DMS53 (cell line): ENCODE results near the gene KRTAP1-4.
"Not testable (repeated sequence)": the region's sequence is repeated elsewhere in the genome, so short reads cannot be mapped to it uniquely, and the experiment has no call there.

Experiments used
- DNase-seq: peaks from one replicate; lab custom pipeline; 2025; lab: John Stamatoyannopoulos, UW

The KRTAP1-4 gene

DNA sequence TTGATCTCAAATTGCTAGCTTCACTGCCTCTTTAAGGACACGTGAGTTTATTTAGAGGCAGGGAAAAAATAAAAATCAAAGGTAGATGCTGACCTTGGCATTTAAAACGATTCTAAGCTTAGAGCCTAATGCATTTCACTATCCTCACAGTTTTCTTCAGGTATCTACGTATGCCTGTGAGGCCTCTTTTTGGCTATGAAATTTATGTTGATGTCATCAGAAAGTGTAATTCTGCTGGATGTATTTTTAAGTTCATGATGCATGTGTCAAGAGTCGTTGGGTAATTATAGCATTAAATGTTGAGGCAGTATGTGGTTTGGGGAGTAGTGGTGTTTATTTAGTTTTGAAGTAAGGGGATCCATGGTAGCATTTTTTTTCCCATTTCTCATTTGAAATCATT lies 26.1 kb downstream of the KRTAP1-4 start:
- DNase-seq, result no peak

DNA sequence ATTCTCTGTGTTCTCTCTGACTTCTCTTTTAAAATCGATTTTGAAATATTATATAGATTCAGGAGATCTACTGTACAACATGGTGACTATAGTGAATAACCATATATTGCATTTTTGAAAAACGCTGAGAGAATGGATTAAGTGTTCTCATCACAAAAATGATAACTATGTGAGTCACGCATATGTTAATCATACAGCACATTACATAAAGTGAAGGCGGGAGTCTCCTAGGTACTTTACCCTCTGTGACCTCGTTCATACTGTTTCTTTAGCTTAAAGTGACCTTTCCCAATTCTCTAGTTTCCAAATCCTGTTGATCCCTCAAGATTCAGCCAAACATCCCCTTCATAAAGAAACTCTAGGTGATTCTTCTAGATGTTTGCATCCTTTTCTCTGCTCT lies 27.2 kb downstream of the KRTAP1-4 start:
- no peak for DNase-seq

- DNase-seq, result no peak
Observed at GRCh38 chr17:41001795-41002194, 28.2 kb downstream of the KRTAP1-4 start.

GRCh38 chr17:40999563-40999962 lies 30.4 kb downstream of the KRTAP1-4 start, which contains the start of gene KRTAP3-2:
Gene KRTAP3-2 (minus strand): TSS chr17:40999906. CDS start chr17:40999853, 53 bp downstream.
- DNase-seq, result not testable (repeated sequence)

DNA sequence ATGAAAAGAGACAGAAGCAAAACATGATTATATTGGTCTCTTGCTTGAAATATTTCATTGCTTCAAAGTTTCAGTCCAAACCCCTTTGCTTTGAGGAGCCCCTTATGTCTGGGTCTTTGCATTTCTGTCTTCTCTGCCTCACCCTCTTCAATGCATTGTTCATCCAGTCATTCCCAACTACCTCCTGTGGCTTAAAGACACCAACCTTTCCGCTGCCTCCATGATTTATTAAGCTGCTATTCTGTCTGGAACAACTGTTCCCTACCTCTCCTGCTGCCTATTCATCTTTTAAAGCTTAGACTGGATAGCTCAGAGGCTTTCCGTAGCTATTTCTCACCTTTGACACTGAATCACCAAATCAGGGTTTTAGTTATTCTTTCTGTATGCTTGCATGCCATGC lies 32.6 kb downstream of the KRTAP1-4 start:
- no peak for DNase-seq

DNA sequence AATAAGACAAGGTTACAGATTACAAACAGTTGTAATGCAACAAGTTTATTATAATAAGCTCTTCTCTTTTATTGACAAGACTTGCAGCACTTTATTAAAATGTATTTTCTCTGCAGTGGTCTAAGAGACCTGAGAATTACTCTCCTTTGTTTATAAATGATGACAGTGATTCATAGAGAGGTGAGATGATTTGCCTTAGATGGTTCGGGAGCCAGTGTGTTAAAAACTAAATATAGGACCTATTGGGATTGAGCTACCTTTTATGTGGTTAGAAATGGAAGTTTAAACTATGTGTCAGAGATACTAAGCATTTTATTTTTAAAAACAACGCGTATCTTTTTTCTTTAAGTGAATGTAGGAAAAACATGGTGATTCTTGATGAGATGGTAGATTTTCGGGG lies 33.2 kb downstream of the KRTAP1-4 start:
- DNase-seq, result no peak

DNA sequence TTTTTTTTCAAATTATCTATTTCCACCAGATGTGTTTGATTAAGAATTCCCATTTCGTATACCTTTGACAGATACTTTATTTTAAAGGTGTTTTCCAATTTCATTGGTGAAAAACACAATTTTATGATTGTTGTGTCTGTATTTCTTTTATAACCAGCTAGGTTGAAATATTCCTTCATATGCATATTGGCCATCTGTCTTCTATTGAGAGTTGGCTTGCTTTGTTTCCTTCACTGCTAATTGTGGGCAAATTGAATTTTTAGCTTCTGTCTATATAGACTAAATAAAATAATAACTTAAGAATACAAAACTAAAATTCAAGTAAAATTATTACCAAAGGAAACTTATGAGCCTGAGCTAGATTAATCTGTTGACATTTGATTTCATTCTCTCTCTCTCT lies 34.9 kb downstream of the KRTAP1-4 start:
- no peak for DNase-seq

GRCh38 chr17:40993839-40994238 lies 36.2 kb downstream of the KRTAP1-4 start, which contains the start of gene KRTAP3-3:
Gene KRTAP3-3 (minus strand): TSS chr17:40994164. CDS start chr17:40994097, 67 bp downstream.
- peak; percentile 45 for DNase-seq

GRCh38 chr17:40993084-40993483 lies 36.9 kb downstream of the KRTAP1-4 start:
- DNase-seq, result no peak

- peak; percentile 35 for DNase-seq
Observed at GRCh38 chr17:40992666-40993065, 37.3 kb downstream of the KRTAP1-4 start.

GRCh38 chr17:40986920-40987319 lies 43.1 kb downstream of the KRTAP1-4 start:
- DNase-seq, result no peak

DNA sequence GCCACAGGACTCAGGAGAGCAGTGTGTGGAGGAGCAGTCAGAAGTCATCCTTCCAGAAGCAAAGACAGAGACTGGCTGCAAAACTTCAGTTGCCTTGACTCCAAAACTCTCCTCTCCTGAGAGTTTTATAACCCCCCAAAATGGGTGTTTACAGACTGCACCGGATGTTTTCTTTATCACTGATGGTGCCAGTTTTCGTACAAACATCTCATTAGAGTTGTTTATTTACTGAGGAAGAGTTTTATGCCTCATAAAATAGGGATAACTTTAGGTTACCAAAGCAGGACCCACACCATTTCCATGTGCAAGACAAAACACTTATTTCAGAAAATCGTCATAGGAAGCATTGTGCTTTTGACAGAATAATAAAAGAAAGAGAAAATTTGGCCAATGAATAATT lies 45.8 kb downstream of the KRTAP1-4 start, which contains the start of gene KRT40:
KRT40 (minus strand) TSS at position 101 of the 400 bp plus-strand sequence; CDS start at position 48, 53 bp downstream.
- no peak for DNase-seq

GRCh38 chr17:40981115-40981514 lies 48.9 kb downstream of the KRTAP1-4 start:
- no peak for DNase-seq

GRCh38 chr17:40980596-40980995 lies 49.4 kb downstream of the KRTAP1-4 start:
- no peak for DNase-seq

GRCh38 chr17:40980117-40980516 lies 49.9 kb downstream of the KRTAP1-4 start:
- no peak for DNase-seq
